A172 (cell line): Measurements from ENCODE around the gene PRKCA. TPM values are rescaled to one million over a fixed set of nuclear protein-coding genes. Genes with fewer than 3 reads are reported as not detected.

Experiments used
- total RNA-seq: library from RNA; depleted of rRNA; stranded (reverse); fragments of >200 nt; shearing (Covaris generic); gene quantifications from 2 replicates; pipeline ENCODE4 v1.2.3, GENCODE V29; 2014; rRNA removed

PRKCA gene
- total RNA-seq, 1 experiment from 2014 or later: 21.6 TPM

Other genes with a start within 250 kb of the PRKCA start
- 6.7 and 9.6 TPM in 2 replicates for gene CEP112, start 110.5 kb upstream of the PRKCA start, total RNA-seq
- gene APOH, start 73.2 kb upstream of the PRKCA start, total RNA-seq: not detected in 2 replicates